Endothelial cell of hepatic sinusoid (primary cell): ENCODE data around the gene DNAH14.
"Not testable (repeated sequence)": the region's sequence is repeated elsewhere in the genome, so short reads cannot be mapped to it uniquely, and the experiment has no call there.

Experiments used
- in situ Hi-C: cut with HindIII; loops from 2 replicates; pipeline ENCODE4 v1.10.0; 2017; ENCODE audit warnings: low sequenced_read_pairs

The DNAH14 gene

GRCh38 chr1:225380691-225381090, 451.2 kb downstream of the DNAH14 start:
- in situ Hi-C loops = no loop called here

- in situ Hi-C loops = not testable (repeated sequence)
Measured at GRCh38 chr1:225386860-225387259, 457.4 kb downstream of the DNAH14 start.

- in situ Hi-C loops = no loop called here
Measured at GRCh38 chr1:225388372-225388771, 458.9 kb downstream of the DNAH14 start.

- in situ Hi-C loops = no loop called here
Measured at GRCh38 chr1:225389843-225390242, 460.4 kb downstream of the DNAH14 start.

- in situ Hi-C loops = no loop called here
Measured at GRCh38 chr1:225396357-225396756, 466.9 kb downstream of the DNAH14 start.

- in situ Hi-C loops = no loop called here
Measured at GRCh38 chr1:225400968-225401367, 471.5 kb downstream of the DNAH14 start.

GRCh38 chr1:225406976-225407725, 477.7 kb downstream of the DNAH14 start:
- in situ Hi-C loops = no loop called here

- in situ Hi-C loops = no loop called here
Measured at GRCh38 chr1:225407755-225408154, 478.3 kb downstream of the DNAH14 start.

GRCh38 chr1:225408249-225408648, 478.8 kb downstream of the DNAH14 start:
- in situ Hi-C loops = no loop called here

GRCh38 chr1:225409051-225409450, 479.6 kb downstream of the DNAH14 start:
- in situ Hi-C loops = no loop called here

GRCh38 chr1:225410036-225410435, 480.6 kb downstream of the DNAH14 start:
- in situ Hi-C loops = no loop called here

GRCh38 chr1:225412321-225412720, 482.8 kb downstream of the DNAH14 start:
- in situ Hi-C loops = no loop called here

- in situ Hi-C loops = no loop called here
Measured at GRCh38 chr1:225412803-225413351, 483.4 kb downstream of the DNAH14 start.

- in situ Hi-C loops = no loop called here
Measured at GRCh38 chr1:225413708-225414375, 484.4 kb downstream of the DNAH14 start.

GRCh38 chr1:225415307-225415706, 485.8 kb downstream of the DNAH14 start:
- in situ Hi-C loops = no loop called here

- in situ Hi-C loops = no loop called here
Measured at GRCh38 chr1:225415967-225416745, 486.7 kb downstream of the DNAH14 start.

- in situ Hi-C loops = no loop called here
Measured at GRCh38 chr1:225418059-225418458, 488.6 kb downstream of the DNAH14 start.

GRCh38 chr1:225418598-225418997, 489.1 kb downstream of the DNAH14 start:
- in situ Hi-C loops = no loop called here

GRCh38 chr1:225422031-225422605, 492.6 kb downstream of the DNAH14 start:
- in situ Hi-C loops = no loop called here

- in situ Hi-C loops = no loop called here
Measured at GRCh38 chr1:225422795-225423517, 493.5 kb downstream of the DNAH14 start.
